GM19240 (cell line): ENCODE measurements around the gene THEMIS2.
"Not testable (repeated sequence)": the region's sequence is repeated elsewhere in the genome, so short reads cannot be mapped to it uniquely, and the experiment has no call there.

Experiments used
- DNase-seq: peaks from one replicate; pipeline ENCODE4 v3.0.0; 2011; ENCODE audit warnings: low spot score; ENCODE audit not compliant: insufficient read length

The THEMIS2 gene

GRCh38 chr1:27872059-27872801, at the start of gene THEMIS2:
THEMIS2 (plus strand) TSS chr1:27872544; CDS start chr1:27872572, 28 bp downstream.
- DNase-seq, result peak; percentile 75

- DNase-seq, result no peak
Observed at GRCh38 chr1:27823784-27824183, 48.6 kb upstream of the THEMIS2 start.

GRCh38 chr1:27824411-27824810, 47.9 kb upstream of the THEMIS2 start:
- DNase-seq, result no peak

- not testable (repeated sequence) for DNase-seq
Observed at GRCh38 chr1:27829339-27829960, 42.9 kb upstream of the THEMIS2 start.

- peak; percentile 63 for DNase-seq
Observed at GRCh38 chr1:27830621-27831440, 41.5 kb upstream of the THEMIS2 start, which contains the start of gene PPP1R8. PPP1R8 (plus strand) TSS chr1:27830782; CDS start chr1:27830836, 54 bp downstream.

- DNase-seq, result no peak
Observed at GRCh38 chr1:27831568-27832410, 40.6 kb upstream of the THEMIS2 start.

- DNase-seq, result no peak
Observed at GRCh38 chr1:27832762-27833161, 39.6 kb upstream of the THEMIS2 start.

GRCh38 chr1:27833470-27833869, 38.9 kb upstream of the THEMIS2 start:
- no peak for DNase-seq

- DNase-seq, result no peak
Observed at GRCh38 chr1:27835046-27835445, 37.3 kb upstream of the THEMIS2 start.

GRCh38 chr1:27835501-27835900, 36.8 kb upstream of the THEMIS2 start:
- DNase-seq, result no peak

GRCh38 chr1:27849951-27850350, 22.4 kb upstream of the THEMIS2 start:
- DNase-seq, result no peak

GRCh38 chr1:27855085-27855484, 17.3 kb upstream of the THEMIS2 start:
- no peak for DNase-seq

- no peak for DNase-seq
Observed at GRCh38 chr1:27856561-27857343, 15.6 kb upstream of the THEMIS2 start.

GRCh38 chr1:27857552-27857951, 14.8 kb upstream of the THEMIS2 start:
- not testable (repeated sequence) for DNase-seq

GRCh38 chr1:27858072-27858948, 14.0 kb upstream of the THEMIS2 start:
- peak; percentile 83 for DNase-seq

- DNase-seq, result no peak
Observed at GRCh38 chr1:27858949-27859576, 13.3 kb upstream of the THEMIS2 start.

- DNase-seq, result no peak
Observed at GRCh38 chr1:27861436-27861835, 10.9 kb upstream of the THEMIS2 start.

GRCh38 chr1:27862004-27862403, 10.3 kb upstream of the THEMIS2 start:
- no peak for DNase-seq
